ENCODE results near the gene KDELR1.

DNA sequence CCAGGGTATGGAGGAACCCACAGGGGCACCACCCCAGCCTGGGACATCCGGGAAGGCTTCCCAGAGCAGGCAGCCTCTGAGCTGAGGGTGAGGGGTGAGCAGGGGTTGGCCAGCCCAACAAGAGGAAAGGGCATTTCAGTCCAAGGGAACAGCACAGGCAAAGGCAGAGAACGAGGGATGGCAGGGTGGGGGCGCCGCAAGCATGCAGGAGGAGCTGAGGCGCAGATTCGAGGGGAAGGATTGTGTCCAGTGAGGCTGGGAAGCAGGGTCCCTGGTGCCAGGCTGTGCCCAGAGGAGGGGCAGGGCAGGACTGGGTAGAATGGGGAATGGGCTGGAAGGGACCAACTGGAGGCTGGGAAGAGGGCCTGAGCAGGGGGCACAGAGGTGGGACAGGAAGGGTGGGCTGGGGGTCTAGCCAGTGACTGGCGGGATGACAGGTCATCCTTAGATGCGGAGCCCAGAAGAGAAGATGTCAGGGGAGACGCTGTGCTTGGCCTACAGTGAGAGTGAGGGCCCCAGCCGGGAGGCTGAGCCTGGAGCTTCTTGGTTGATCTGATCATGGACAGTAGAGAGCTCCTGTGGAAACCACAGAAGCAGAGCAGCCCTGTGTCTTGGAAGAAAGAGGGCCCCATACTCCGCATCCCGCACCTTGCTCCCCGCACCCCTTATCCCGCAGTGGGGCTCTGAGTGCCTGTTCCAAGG, 52.4 kb downstream of the KDELR1 start:
- TF ChIP-seq POLR2AphosphoS5 (IDR thresholded peaks at IDR 0.05; ENCODE audit: low read depth, low read length) = no peak
- TF ChIP-seq CTCF (IDR thresholded peaks at IDR 0.05) = no peak; the same call in 1 of the 2 replicates
- TF ChIP-seq SIN3A (IDR thresholded peaks at IDR 0.05; ENCODE audit: borderline replicate concordance, insufficient read depth, low read depth, low read length) = no peak
- TF ChIP-seq, protein P1, sequence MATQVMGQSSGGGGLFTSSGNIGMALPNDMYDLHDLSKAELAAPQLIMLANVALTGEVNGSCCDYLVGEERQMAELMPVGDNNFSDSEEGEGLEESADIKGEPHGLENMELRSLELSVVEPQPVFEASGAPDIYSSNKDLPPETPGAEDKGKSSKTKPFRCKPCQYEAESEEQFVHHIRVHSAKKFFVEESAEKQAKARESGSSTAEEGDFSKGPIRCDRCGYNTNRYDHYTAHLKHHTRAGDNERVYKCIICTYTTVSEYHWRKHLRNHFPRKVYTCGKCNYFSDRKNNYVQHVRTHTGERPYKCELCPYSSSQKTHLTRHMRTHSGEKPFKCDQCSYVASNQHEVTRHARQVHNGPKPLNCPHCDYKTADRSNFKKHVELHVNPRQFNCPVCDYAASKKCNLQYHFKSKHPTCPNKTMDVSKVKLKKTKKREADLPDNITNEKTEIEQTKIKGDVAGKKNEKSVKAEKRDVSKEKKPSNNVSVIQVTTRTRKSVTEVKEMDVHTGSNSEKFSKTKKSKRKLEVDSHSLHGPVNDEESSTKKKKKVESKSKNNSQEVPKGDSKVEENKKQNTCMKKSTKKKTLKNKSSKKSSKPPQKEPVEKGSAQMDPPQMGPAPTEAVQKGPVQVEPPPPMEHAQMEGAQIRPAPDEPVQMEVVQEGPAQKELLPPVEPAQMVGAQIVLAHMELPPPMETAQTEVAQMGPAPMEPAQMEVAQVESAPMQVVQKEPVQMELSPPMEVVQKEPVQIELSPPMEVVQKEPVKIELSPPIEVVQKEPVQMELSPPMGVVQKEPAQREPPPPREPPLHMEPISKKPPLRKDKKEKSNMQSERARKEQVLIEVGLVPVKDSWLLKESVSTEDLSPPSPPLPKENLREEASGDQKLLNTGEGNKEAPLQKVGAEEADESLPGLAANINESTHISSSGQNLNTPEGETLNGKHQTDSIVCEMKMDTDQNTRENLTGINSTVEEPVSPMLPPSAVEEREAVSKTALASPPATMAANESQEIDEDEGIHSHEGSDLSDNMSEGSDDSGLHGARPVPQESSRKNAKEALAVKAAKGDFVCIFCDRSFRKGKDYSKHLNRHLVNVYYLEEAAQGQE (IDR thresholded peaks at IDR 0.05; ENCODE audit: insufficient read depth in 1 of 2, low read depth in 2 of 2, low read length in 1 of 2) = no peak
- TF ChIP-seq TCF7L2 (IDR thresholded peaks at IDR 0.05; ENCODE audit: low read depth, low read length) = no peak

Data from Panc1 (cell line).